NCI-H345 treated with DMSO at 0.1 percent for 48 hours (cell line): Measurements from ENCODE around the gene TOX3.

ENCODE experiments used
- DNase-seq: peaks from one replicate; lab custom pipeline; 2025; ENCODE audit not compliant: unreplicated experiment; lab: John Stamatoyannopoulos, UW

Gene TOX3

DNA sequence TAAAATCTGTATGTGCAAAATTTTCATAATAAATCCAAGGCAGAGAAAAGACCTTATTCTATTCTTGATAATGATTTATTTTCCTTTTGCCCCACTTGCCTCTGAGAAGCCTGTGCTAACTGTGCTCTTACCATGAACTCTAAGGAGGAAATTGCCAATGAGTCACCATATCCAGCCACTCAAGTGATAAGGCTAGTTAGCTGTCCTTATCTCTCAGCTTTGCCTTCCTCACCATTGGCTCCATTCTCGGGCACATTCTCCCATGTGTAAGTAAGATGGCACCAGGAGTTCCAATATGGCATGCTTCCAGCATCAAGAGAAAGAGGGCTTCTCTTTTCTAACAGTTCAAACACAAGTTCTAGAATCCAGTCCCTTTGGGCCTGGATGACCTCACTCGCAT is 142.4 kb downstream of the TOX3 start:
- no peak for DNase-seq

DNA sequence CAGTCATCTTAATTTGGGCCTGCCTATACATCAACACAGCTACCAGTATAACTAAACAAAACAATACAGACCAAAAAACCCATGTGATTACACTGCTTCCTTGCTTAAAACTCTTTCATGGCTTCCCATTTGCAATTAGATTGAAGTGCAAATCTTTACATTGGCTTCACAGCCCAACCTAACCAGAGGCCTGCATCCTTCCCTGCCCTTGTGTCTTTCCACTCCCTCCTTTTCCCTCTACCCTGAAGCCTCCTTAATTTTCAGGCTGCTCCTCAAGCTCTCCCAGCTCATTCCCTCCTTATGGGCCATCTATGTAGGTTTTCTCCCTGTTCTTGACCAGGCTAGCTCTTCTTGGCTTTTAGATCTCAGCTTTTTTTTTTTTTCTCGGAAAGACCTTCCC is 147.8 kb downstream of the TOX3 start:
- no peak for DNase-seq

DNA sequence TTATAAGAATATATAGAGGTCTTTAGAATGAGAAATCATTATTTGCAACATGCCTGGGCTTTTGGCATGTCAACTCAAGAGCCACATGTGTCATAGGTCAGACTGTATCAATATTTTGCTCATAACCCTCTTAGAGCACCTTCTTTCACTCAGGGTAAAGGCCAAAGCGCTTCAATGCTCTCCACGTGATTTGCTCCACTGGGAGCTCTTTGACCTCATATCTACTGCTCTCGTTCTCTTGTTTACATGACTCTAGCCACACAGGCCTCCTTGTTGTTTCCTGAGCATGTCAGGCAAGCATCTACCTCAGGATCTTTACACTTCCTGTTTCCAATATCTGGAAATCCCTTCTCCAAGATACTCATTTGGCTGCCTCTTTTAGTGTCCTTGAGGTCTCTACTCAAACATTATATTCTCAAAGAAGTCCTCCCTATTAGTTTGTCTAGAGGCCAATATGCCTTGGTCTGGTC is 148.4 kb downstream of the TOX3 start:
- DNase-seq, result no peak

DNA sequence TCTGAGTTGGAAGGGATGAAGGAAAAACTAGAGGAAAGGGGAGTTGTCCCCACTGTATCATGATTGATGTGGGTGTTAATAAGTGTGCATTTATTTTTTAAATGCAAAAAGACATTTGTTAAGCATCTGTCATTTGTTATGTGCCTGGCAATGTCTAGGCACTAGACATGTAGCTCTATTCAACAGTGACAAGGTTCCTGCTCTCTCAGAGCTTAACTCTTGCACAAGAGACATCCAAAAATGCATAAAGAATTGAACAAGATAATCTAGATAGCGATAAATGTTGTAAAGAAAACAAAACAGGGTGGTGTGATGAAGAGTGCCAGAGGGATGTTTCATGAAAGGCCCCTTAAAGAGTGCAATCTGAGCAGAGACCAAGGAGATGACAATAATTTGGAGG is 148.9 kb downstream of the TOX3 start:
- DNase-seq, result no peak

DNA sequence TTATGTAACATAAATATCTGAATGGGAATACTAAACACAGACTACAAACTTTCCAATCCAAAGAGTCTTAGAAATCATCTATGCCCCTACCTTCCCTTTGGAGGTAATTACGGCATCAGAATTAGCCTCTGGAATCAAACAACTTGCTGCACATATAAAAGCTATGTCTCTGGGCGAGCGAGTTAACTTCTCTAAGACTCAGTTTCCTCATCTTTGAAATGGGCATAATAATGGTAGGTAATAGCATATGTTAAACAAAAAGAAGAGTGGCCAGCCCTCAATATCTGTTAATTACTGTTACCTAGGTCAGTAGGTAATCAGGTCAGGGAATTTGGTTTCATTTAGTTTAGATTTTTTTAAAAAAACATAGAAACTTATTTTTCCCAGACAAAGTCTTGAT is 153.5 kb downstream of the TOX3 start:
- no peak for DNase-seq

DNA sequence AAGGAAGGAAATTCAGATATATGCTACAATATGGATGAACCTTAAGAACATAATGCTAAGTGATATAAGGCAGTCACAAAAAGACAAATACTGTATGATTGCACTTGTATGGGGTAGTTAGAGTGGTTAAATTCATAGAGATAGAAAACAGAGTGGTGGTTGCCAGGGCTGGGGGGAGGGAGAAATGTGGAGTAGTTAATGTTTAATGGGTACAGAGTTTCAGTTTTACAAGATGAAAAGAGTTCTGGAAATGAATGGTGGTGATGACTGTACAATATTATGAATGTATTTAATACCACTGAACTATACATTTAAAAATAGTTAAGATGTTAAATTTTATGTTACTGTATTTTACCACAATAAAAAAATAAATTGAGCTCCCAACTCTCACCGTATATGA is 157.9 kb downstream of the TOX3 start:
- no peak for DNase-seq
